Type B pancreatic cell (in vitro differentiated cells): ENCODE data around the gene LHFPL2. TPM values are rescaled to one million over a fixed set of nuclear protein-coding genes. Genes with fewer than 3 reads are reported as not detected.

ENCODE experiments used
- DNase-seq: peaks from one replicate; pipeline ENCODE4 v3.0.0; 2021; ENCODE audit warnings: mixed read lengths; ENCODE audit not compliant: unreplicated experiment; ENCODE audit errors: extremely low spot score
- H3K27ac Mint-ChIP-seq: 2 replicates; pipeline ENCODE4 v1.8.0; 2021; ENCODE audit warnings: mild to moderate bottlenecking, mixed read lengths
- H3K27me3 Mint-ChIP-seq: 2 replicates; pipeline ENCODE4 v1.8.0; 2021; ENCODE audit warnings: mixed read lengths
- H3K36me3 Mint-ChIP-seq: 2 replicates; pipeline ENCODE4 v1.8.0; 2021; ENCODE audit warnings: mixed read lengths
- H3K4me1 Mint-ChIP-seq: one replicate; pipeline ENCODE4 v1.8.0; 2021; ENCODE audit warnings: mixed read lengths; ENCODE audit not compliant: unreplicated experiment
- H3K4me3 Mint-ChIP-seq: 2 replicates; pipeline ENCODE4 v1.8.0; 2021; ENCODE audit warnings: mild to moderate bottlenecking, mixed read lengths
- H3K9me3 Mint-ChIP-seq: 2 replicates; pipeline ENCODE4 v1.8.0; 2021; ENCODE audit warnings: mixed read lengths
- total RNA-seq: library from RNA; stranded (reverse); gene quantifications from 2 replicates; pipeline ENCODE4 v1.2.1, GENCODE V29; 2021; ENCODE audit warnings: low replicate concordance
- TF ChIP-seq, protein P1 (sequence below): fragments of 200-600 bp; sonication (generic); conservative IDR thresholded peaks from 2 replicates; pipeline ENCODE4 v1.5.0; 2021; ENCODE audit warnings: antibody characterized with exemption, mild to moderate bottlenecking

LHFPL2 gene
- total RNA-seq, 1 donor from 2014 or later: 35.3 TPM

DNA sequence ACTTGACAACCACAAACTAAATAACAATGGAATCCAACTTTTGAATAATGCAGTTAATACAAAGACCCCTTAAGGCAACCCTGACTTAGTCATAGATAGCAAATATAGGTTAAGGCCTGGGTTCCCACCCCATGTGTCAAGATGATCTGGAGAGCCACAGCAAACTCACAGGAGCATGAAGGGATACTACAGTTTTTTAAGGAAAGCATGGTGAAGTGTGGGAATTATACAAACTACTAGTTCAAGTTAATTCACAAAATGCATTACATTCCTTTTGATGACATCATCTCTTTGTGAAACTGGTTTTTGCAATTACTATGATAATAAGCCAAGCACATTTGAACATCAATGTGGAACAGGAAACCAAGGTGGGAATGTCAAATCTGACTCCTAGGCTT, 50.6 kb downstream of the LHFPL2 start:
- TF ChIP-seq, protein P1, sequence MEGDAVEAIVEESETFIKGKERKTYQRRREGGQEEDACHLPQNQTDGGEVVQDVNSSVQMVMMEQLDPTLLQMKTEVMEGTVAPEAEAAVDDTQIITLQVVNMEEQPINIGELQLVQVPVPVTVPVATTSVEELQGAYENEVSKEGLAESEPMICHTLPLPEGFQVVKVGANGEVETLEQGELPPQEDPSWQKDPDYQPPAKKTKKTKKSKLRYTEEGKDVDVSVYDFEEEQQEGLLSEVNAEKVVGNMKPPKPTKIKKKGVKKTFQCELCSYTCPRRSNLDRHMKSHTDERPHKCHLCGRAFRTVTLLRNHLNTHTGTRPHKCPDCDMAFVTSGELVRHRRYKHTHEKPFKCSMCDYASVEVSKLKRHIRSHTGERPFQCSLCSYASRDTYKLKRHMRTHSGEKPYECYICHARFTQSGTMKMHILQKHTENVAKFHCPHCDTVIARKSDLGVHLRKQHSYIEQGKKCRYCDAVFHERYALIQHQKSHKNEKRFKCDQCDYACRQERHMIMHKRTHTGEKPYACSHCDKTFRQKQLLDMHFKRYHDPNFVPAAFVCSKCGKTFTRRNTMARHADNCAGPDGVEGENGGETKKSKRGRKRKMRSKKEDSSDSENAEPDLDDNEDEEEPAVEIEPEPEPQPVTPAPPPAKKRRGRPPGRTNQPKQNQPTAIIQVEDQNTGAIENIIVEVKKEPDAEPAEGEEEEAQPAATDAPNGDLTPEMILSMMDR: no peak
- no peak overlapping the region for H3K27ac Mint-ChIP-seq
- no peak for DNase-seq
- no peaks in the 10 kb centered on the region for H3K27me3 Mint-ChIP-seq
- no peaks in the 10 kb centered on the region for H3K9me3 Mint-ChIP-seq
- peaks cover 65% of the 10 kb centered on the region for H3K4me1 Mint-ChIP-seq
- H3K36me3 Mint-ChIP-seq: peaks cover 31% of the 10 kb centered on the region
- H3K4me3 Mint-ChIP-seq: no peak overlapping the region

DNA sequence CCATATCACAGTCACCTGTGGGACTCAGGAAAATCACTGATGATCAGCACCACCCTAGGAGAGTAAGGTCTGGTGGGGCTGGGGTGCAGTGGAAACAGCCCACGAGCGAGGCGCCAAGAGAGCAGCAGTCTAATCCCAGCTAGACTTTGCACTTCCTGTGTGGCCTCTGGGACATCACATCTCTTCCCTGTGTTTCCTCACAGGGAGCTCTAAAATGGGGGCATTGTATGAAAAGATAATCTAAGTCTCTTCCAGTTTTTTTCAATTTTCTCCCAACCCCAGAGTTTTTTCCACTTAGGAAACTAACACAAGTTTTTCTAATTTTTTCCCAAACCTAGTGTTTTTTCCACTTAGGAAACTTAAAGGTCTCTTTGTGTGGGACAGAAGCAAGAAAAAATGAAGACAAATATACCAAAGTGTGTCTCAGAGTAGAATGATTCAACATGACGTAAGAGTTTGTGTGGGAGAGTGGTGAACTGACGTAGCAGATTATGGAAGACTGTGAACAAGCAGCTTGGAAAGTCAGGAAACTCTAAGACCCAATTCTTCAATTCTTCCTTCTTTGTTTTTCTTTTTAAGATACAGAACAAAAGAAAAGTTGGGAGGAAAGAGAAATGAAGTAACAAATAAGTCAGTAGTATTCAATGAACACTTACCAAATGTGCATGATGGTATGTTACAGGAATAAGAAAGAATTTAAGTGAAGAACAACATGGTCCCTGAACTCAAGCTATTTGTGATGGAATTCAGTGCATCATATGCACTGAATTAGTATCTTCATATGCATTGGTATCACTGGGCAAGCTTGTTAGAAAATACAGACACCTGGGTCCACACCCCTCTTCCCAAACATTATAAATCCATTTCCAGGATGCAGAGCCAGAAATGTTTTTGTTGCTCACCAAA, 51.3 kb downstream of the LHFPL2 start:
- no peaks in the 10 kb centered on the region for H3K27me3 Mint-ChIP-seq
- H3K4me3 Mint-ChIP-seq: no peak overlapping the region
- H3K9me3 Mint-ChIP-seq: no peaks in the 10 kb centered on the region
- H3K4me1 Mint-ChIP-seq: peaks cover 65% of the 10 kb centered on the region
- TF ChIP-seq, protein P1: no peak
- no peak overlapping the region for H3K27ac Mint-ChIP-seq
- DNase-seq: no peak
- H3K36me3 Mint-ChIP-seq: peaks cover 31% of the 10 kb centered on the region

DNA sequence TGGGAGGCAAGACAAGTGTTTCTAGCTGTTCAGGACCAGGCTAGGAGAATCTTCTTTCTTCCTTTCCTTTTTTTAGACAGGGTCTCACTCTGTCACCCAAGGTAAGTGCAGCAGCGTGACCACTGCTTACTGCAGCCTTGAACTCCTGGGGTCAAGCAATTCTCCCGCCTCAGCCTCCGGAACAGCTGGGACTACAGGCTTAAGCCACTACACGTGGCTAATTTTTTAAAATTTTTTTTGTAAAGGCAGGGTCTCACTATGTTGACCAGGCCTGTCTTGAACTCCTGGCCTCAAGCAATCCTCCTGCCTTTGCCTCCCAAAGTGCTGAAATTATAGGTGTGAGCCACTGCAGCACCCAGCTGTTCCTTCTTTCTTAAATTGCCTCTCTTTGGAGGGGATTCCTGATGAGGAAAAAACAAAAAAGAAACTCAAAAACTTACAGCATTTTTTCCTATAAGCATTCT, 53.1 kb downstream of the LHFPL2 start:
- TF ChIP-seq, protein P1: no peak
- no peak overlapping the region for H3K4me3 Mint-ChIP-seq
- DNase-seq: no peak
- no peaks in the 10 kb centered on the region for H3K9me3 Mint-ChIP-seq
- H3K4me1 Mint-ChIP-seq: peaks cover 62% of the 10 kb centered on the region
- no peaks in the 10 kb centered on the region for H3K27me3 Mint-ChIP-seq
- peak overlapping the region; percentile 82 for H3K27ac Mint-ChIP-seq
- peaks cover 38% of the 10 kb centered on the region for H3K36me3 Mint-ChIP-seq

DNA sequence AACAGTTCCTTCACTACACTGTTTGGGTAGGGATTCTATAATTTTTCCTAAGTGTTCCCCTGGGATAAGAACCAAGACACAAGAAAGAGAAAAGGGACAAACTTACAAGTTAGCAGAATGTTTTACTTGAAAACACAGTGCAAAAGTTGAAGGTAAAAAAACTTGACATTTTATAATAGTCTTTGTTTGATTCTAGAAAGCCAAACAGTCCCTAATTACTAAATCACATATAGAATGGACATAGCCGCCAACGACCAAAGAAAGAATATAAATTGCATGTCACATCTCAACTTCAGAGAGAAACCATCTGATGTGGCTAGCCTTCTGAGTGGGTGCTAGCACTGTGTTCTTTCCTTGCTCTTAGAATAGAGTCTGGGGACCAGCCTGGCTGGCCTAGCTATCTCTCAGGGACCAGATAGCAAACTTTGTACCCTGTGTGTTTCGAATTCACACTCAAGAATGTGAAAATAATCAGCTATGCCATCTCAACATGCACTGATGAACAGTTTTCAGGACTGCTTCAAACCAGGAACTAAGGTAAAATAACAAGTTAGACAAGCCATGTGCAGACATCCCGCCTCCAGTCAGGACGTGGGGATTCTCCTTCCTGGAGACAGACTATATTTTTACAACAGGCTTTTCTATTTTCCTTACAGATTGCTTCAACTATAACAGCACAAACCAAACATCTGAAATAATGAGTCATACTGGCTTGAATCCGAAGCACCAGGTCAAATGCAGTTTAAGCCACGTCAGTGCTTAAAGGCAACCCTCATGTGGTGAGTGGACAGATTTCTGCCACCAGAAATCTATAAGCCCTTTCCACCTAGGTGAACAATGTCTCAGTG, 53.7 kb downstream of the LHFPL2 start:
- peak overlapping the region; percentile 42 for H3K4me3 Mint-ChIP-seq
- no peaks in the 10 kb centered on the region for H3K27me3 Mint-ChIP-seq
- H3K36me3 Mint-ChIP-seq: peaks cover 41% of the 10 kb centered on the region
- DNase-seq: no peak
- H3K9me3 Mint-ChIP-seq: no peaks in the 10 kb centered on the region
- H3K4me1 Mint-ChIP-seq: peaks cover 59% of the 10 kb centered on the region
- peak overlapping the region; percentile 82 for H3K27ac Mint-ChIP-seq
- TF ChIP-seq, protein P1: no peak

DNA sequence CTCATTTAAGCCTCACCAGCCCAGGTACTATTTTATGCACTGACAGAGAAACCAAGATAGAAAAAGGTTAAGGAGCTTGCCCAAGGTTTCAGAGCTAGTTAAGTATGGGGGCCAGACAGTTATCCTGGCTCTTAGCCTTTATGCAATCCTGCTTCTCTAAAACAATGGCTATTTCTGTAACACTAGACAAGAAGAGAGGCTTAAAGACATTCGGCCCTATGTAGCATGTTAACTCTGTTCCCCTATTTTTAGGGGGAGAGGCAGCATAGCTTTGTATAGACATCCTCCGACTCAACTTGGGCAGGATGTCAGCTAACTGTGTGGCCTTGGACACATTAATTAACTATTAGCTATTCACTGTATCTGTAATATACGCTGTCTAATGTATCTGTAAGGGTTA, 54.6 kb downstream of the LHFPL2 start:
- Mint-ChIP-seq H3K27me3 (no peaks in the 10 kb centered on the region), H3K9me3 (no peaks in the 10 kb centered on the region), H3K4me3 (peak overlapping the region; percentile 30), H3K4me1 (peaks cover 55% of the 10 kb centered on the region), H3K27ac (peak overlapping the region; percentile 32), H3K36me3 (peaks cover 36% of the 10 kb centered on the region)
- no peak for DNase-seq
- TF ChIP-seq, protein P1: no peak
